Measurements from ENCODE around the gene VTCN1.
A peak's percentile ranks its signal among the peaks of the same experiment; 100 is the strongest.

GRCh38 chr1:117122330-117123025, 88.2 kb downstream of the VTCN1 start:
- TF ChIP-seq, protein P1, sequence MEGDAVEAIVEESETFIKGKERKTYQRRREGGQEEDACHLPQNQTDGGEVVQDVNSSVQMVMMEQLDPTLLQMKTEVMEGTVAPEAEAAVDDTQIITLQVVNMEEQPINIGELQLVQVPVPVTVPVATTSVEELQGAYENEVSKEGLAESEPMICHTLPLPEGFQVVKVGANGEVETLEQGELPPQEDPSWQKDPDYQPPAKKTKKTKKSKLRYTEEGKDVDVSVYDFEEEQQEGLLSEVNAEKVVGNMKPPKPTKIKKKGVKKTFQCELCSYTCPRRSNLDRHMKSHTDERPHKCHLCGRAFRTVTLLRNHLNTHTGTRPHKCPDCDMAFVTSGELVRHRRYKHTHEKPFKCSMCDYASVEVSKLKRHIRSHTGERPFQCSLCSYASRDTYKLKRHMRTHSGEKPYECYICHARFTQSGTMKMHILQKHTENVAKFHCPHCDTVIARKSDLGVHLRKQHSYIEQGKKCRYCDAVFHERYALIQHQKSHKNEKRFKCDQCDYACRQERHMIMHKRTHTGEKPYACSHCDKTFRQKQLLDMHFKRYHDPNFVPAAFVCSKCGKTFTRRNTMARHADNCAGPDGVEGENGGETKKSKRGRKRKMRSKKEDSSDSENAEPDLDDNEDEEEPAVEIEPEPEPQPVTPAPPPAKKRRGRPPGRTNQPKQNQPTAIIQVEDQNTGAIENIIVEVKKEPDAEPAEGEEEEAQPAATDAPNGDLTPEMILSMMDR (IDR thresholded peaks at IDR 0.05): peak in 2 of 7 experiments; percentile 13 to 18
- no peak for TF ChIP-seq POLR2A (IDR thresholded peaks at IDR 0.05)
- no peak for TF ChIP-seq EP300 (IDR thresholded peaks at IDR 0.05)
- no peak for TF ChIP-seq POLR2AphosphoS5 (IDR thresholded peaks at IDR 0.05)
